IMR-90 (cell line): ENCODE data around the gene COX14. TPM values are rescaled to one million over a fixed set of nuclear protein-coding genes. Genes with fewer than 3 reads are reported as not detected.

ENCODE experiments used
- ATAC-seq: fragments of 200-7000 bp; cut with Tn5 transposase; 2 replicates; pipeline ENCODE4 v1.9.1; 2020; ENCODE audit warnings: low read depth, mild to moderate bottlenecking, moderate library complexity
- BruUV-seq: library from RNA; stranded (reverse); fragments of 400-500 nt; replicated peaks from 2 replicates; lab custom pipeline; 2021; lab: Mats Ljungman, UMichigan
- CTCF ChIA-PET: fragments of 300-600 bp; formaldehyde crosslinking; extraction: SDS; loops from one replicate; lab custom pipeline; 2021; ENCODE audit warnings: antibody characterized with exemption; lab: Yijun Ruan, JAX
- POLR2A ChIA-PET: fragments of 300-600 bp; sonication (Branson Sonifier 250); formaldehyde crosslinking; loops from one replicate; lab custom pipeline; 2022; ENCODE audit warnings: antibody characterized with exemption; ENCODE audit not compliant: unreplicated experiment; lab: Charles Lee
- DNase-seq: peaks from one replicate; pipeline ENCODE4 v3.0.0; 2013
- H2AFZ ChIP-seq: replicated peaks from 2 replicates; pipeline ENCODE3; 2013; ENCODE audit warnings: low read length, mild to moderate bottlenecking; ENCODE audit not compliant: poor library complexity
- H2AK5ac ChIP-seq: 2 replicates; pipeline ENCODE4 v1.6.1; 2013; ENCODE audit warnings: low read depth, low read length, inconsistent platforms
- H2AK9ac ChIP-seq: replicated peaks from 2 replicates; pipeline ENCODE3; 2013; ENCODE audit warnings: mild to moderate bottlenecking, low read depth, low read length, moderate library complexity; ENCODE audit not compliant: poor library complexity
- H2BK120ac ChIP-seq: 2 replicates; pipeline ENCODE4 v1.6.1; 2013; ENCODE audit warnings: low read depth, low read length, inconsistent platforms
- H2BK15ac ChIP-seq: 3 replicates; pipeline ENCODE4 v1.6.1; 2013; ENCODE audit warnings: low read depth, low read length, inconsistent platforms
- H2BK20ac ChIP-seq: 2 replicates; pipeline ENCODE4 v1.6.1; 2013; ENCODE audit warnings: low read depth, mild to moderate bottlenecking, inconsistent platforms, low read length, moderate library complexity
- H2BK5ac ChIP-seq: 2 replicates; pipeline ENCODE4 v1.6.1; 2013; ENCODE audit warnings: mild to moderate bottlenecking, low read depth, low read length, inconsistent platforms; ENCODE audit not compliant: poor library complexity, severe bottlenecking
- H3K14ac ChIP-seq: replicated peaks from 2 replicates; pipeline ENCODE4 v1.6.1; 2013; ENCODE audit warnings: low read depth, low read length, inconsistent platforms
- H3K18ac ChIP-seq: 2 replicates; pipeline ENCODE4 v1.6.1; 2013; ENCODE audit warnings: low read depth, low read length, control low read depth
- H3K23ac ChIP-seq: 2 replicates; pipeline ENCODE4 v1.6.1; 2013; ENCODE audit warnings: low read depth, low read length, inconsistent platforms
- H3K27ac ChIP-seq: 2 replicates; pipeline ENCODE4 v1.5.1; 2013; ENCODE audit warnings: mild to moderate bottlenecking, control low read depth, low read length; ENCODE audit not compliant: insufficient read depth
- H3K27me3 ChIP-seq: 2 replicates; pipeline ENCODE4 v1.6.1; 2013; ENCODE audit warnings: low read length; ENCODE audit not compliant: control insufficient read depth, insufficient read depth
- H3K36me3 ChIP-seq: 2 replicates; pipeline ENCODE4 v1.6.1; 2013; ENCODE audit warnings: low read length, mixed read lengths; ENCODE audit not compliant: control insufficient read depth, insufficient read depth
- H3K4ac ChIP-seq: 2 replicates; pipeline ENCODE4 v1.6.1; 2013; ENCODE audit warnings: low read depth, low read length, inconsistent platforms
- H3K4me1 ChIP-seq: 2 replicates; pipeline ENCODE4 v1.6.1; 2013; ENCODE audit warnings: low read length, mixed read lengths; ENCODE audit not compliant: control insufficient read depth, insufficient read depth
- H3K4me2 ChIP-seq: 2 replicates; pipeline ENCODE4 v1.6.1; 2013; ENCODE audit warnings: low read depth, mild to moderate bottlenecking, control low read depth, low read length, moderate library complexity
- H3K4me3 ChIP-seq: 2 replicates; pipeline ENCODE4 v1.5.1; 2013; ENCODE audit warnings: low read depth, mild to moderate bottlenecking, control low read depth, low read length, moderate library complexity; ENCODE audit not compliant: insufficient read depth
- H3K56ac ChIP-seq: 2 replicates; pipeline ENCODE4 v1.6.1; 2013; ENCODE audit warnings: low read length, inconsistent platforms; ENCODE audit not compliant: insufficient read depth; ENCODE audit errors: extremely low read depth
- H3K79me1 ChIP-seq, 2 experiments: 2 replicates each; pipeline ENCODE4 v1.6.1; 2013; ENCODE audit warnings: low read length in 2 of 2, inconsistent platforms in 1 of 2, low read depth in 1 of 2
- H3K9ac ChIP-seq: 2 replicates; pipeline ENCODE4 v1.6.1; 2013; ENCODE audit warnings: low read depth, low read length, control low read depth
- H3K9me1 ChIP-seq: 2 replicates; pipeline ENCODE4 v1.6.1; 2013; ENCODE audit warnings: low read length, inconsistent platforms; ENCODE audit not compliant: insufficient read depth
- H3K9me3 ChIP-seq: 2 replicates; pipeline ENCODE4 v1.6.1; 2013; ENCODE audit warnings: low read length; ENCODE audit not compliant: control insufficient read depth, insufficient read depth
- H4K20me1 ChIP-seq: 2 replicates; pipeline ENCODE4 v1.6.1; 2013; ENCODE audit warnings: low read length, inconsistent platforms; ENCODE audit not compliant: insufficient read depth
- H4K5ac ChIP-seq: 2 replicates; pipeline ENCODE4 v1.6.1; 2013; ENCODE audit warnings: mild to moderate bottlenecking, low read depth, low read length, control low read depth
- H4K8ac ChIP-seq, 2 experiments: 2 replicates each; pipeline ENCODE4 v1.6.1; 2013; ENCODE audit warnings: low read depth in 2 of 2, low read length in 2 of 2, control low read depth in 1 of 2, inconsistent platforms in 1 of 2
- H4K91ac ChIP-seq: 2 replicates; pipeline ENCODE4 v1.6.1; 2013; ENCODE audit warnings: low read depth, low read length, inconsistent platforms; ENCODE audit not compliant: insufficient read depth
- RCOR1 ChIP-seq: IDR thresholded peaks from 2 replicates; pipeline ENCODE4 v1.6.1; 2012; ENCODE audit warnings: mild to moderate bottlenecking, low read length, improper control_type of control experiment; ENCODE audit not compliant: insufficient replicate concordance
- WGBS, 2 experiments: methylation state at CpG; one replicate each; pipeline versions ENCODE4 v1.1.5 to v1.1.7; 2013; ENCODE audit warnings: missing lambda C conversion rate in 2 of 2; ENCODE audit not compliant: insufficient read length in 1 of 2; ENCODE audit errors: extremely low coverage in 2 of 2; 5-methylcytosine and 5-hydroxymethylcytosine counted together
- dilution Hi-C: fragments of 300-500 bp; cut with HindIII; formaldehyde crosslinking; loops from one replicate; pipeline ENCODE4 v1.14.3; 2018; ENCODE audit warnings: low sequenced_read_pairs; ENCODE audit not compliant: unreplicated experiment
- in situ Hi-C: fragments of 300-500 bp; cut with MboI; formaldehyde crosslinking; loops from 3 replicates; pipeline ENCODE4 v1.14.3; 2019; ENCODE audit warnings: low sequenced_read_pairs, inconsistent platforms, mixed read lengths
- intact Hi-C: fragments of 100-400 bp; cut with micrococcal nuclease; formaldehyde crosslinking; loops from 2 replicates; pipeline ENCODE4 v1.10.0; 2022
- polyA plus RNA-seq, 3 experiments: library from polyadenylated mRNA; depleted of rRNA; stranded (reverse); fragments of >200 nt; gene quantifications; 2 replicates each; pipeline ENCODE4 v1.2.3, GENCODE V29; 2012; ENCODE audit warnings: low replicate concordance in 1 of 3
- total RNA-seq: library from RNA; depleted of rRNA; stranded (reverse); fragments of >200 nt; gene quantifications from 2 replicates; pipeline ENCODE4 v1.2.3, GENCODE V29; 2012

The COX14 gene
- total and polyA plus RNA-seq, 2 of the 4 experiments (the other 2 are of a cell fraction): 30.8 to 81.8 TPM

GRCh38 chr12:50102646-50103309, 9.3 kb upstream of the COX14 start:
- POLR2A ChIA-PET: no interaction called here
- no peak overlapping the region for H3K27ac ChIP-seq
- 0 out of 2 replicates have a peak, but pooled peaks cover 5% of the 10 kb centered on the region for H4K20me1 ChIP-seq

More at GRCh38 chr12:50102646-50103309, 9.3 kb upstream of the COX14 start:
- peaks cover 0 to 15% of the 10 kb centered on the region in 2 experiments; a peak in 1 of 4 replicates for H3K79me1 ChIP-seq
- no peak overlapping the region for H3K4me2 ChIP-seq
- no peak overlapping the region for H2BK15ac ChIP-seq
- no CpG with 5 or more reads among the region's 8 CpGs for WGBS, 2 experiments
- H3K36me3 ChIP-seq: peaks cover 29% of the 10 kb centered on the region
- H4K91ac ChIP-seq: no peak overlapping the region
- no peak overlapping the region for H2BK5ac ChIP-seq
- no peak overlapping the region for H3K4me3 ChIP-seq
- BruUV-seq: no TSS peak
- no peak overlapping the region for H4K5ac ChIP-seq
- H4K8ac ChIP-seq: no peak overlapping the region
- in situ Hi-C loops (no loop called here), intact Hi-C loops (no loop called here), dilution Hi-C loops (no loop called here)
- no peaks in the 10 kb centered on the region for H3K9me3 ChIP-seq
- CTCF ChIA-PET: interaction anchor here (0.6 to 1.4 kb wide), 3 partner anchors 9 to 218 kb away, joined by 3 to 4 read pairs (median 4); partner anchors contain the start of gene COX14
- DNase-seq (no peak), ATAC-seq (no peak)
- H2AFZ ChIP-seq: no peak overlapping the region
- H3K9me1 ChIP-seq: no peaks in the 10 kb centered on the region
- no peak overlapping the region for H2BK20ac ChIP-seq
- no peak overlapping the region for H2AK9ac ChIP-seq
- no peaks in the 10 kb centered on the region for H3K4me1 ChIP-seq
- TF ChIP-seq RCOR1: no peak
- H2AK5ac ChIP-seq: no peak overlapping the region
- H3K27me3 ChIP-seq: peaks cover 4% of the 10 kb centered on the region; the same call in 1 of the 2 replicates
- no peak overlapping the region for H3K4ac ChIP-seq
- no peak overlapping the region for H3K14ac ChIP-seq
- no peak overlapping the region for H3K56ac ChIP-seq
- H3K18ac ChIP-seq: no peak overlapping the region
- no peak overlapping the region for H3K9ac ChIP-seq
- H2BK120ac ChIP-seq: no peak overlapping the region
- no peak overlapping the region for H3K23ac ChIP-seq
